GM12878 (cell line): Measurements from ENCODE around the gene ADPRHL1. TPM values are rescaled to one million over a fixed set of nuclear protein-coding genes. Genes with fewer than 3 reads are reported as not detected.

Experiments
- ATAC-seq: fragments of 200-7000 bp; cut with Tn5 transposase; 3 replicates; pipeline ENCODE4 v1.9.1; 2020; ENCODE audit warnings: mild to moderate bottlenecking, moderate library complexity
- BruUV-seq: library from RNA; stranded (reverse); fragments of 400-500 nt; replicated peaks from 2 replicates; lab custom pipeline; 2021; lab: Mats Ljungman, UMichigan
- CTCF ChIA-PET: fragments of 300-600 bp; sonication (Branson Sonifier 250); formaldehyde crosslinking; extraction: SDS; loops from one replicate; lab custom pipeline; 2021; ENCODE audit warnings: inconsistent platforms; lab: Yijun Ruan, JAX
- POLR2A ChIA-PET: fragments of 350-600 bp; formaldehyde crosslinking; extraction: SDS; loops from one replicate; lab custom pipeline; 2021; ENCODE audit warnings: inconsistent platforms; lab: Charles Lee
- RAD21 ChIA-PET: fragments of 300-600 bp; sonication (Branson Sonifier 250); formaldehyde crosslinking; loops from one replicate; lab custom pipeline; 2023; ENCODE audit warnings: antibody characterized with exemption; ENCODE audit not compliant: unreplicated experiment; lab: Charles Lee
- SMC1A ChIA-PET: fragments of 300-600 bp; sonication (Branson Sonifier 250); formaldehyde crosslinking; loops from one replicate; lab custom pipeline; 2023; ENCODE audit not compliant: unreplicated experiment, uncharacterized antibody; lab: Charles Lee
- DNase-seq: peaks from one replicate; pipeline ENCODE4 v3.0.0-alpha.2; 2011; ENCODE audit warnings: low read depth, low spot score
- FAIRE-seq: peaks from 3 replicates; lab custom pipeline; 2011; peaks lifted over from hg19 to GRCh38; lab: Jason Lieb, UNC
- H2AFZ ChIP-seq: 2 replicates; pipeline ENCODE4 v1.6.0; 2011; ENCODE audit warnings: low read depth, low read length, control low read depth; ENCODE audit not compliant: control insufficient read depth
- H3K27ac ChIP-seq: 2 replicates; pipeline ENCODE4 v1.5.1; 2011; ENCODE audit warnings: control low read depth; ENCODE audit not compliant: control insufficient read depth, insufficient read depth
- H3K27me3 ChIP-seq, 2 experiments: replicated peaks in 1 of 2; 2 replicates each; pipeline versions ENCODE4 v1.6.0 to v1.6.1; 2011; ENCODE audit warnings: low read length in 1 of 2; ENCODE audit not compliant: control insufficient read depth in 2 of 2, insufficient read depth in 2 of 2
- H3K36me3 ChIP-seq, 2 experiments: 2 replicates each; pipeline ENCODE4 v1.5.1; 2011; ENCODE audit warnings: low read length in 1 of 2; ENCODE audit not compliant: control insufficient read depth in 2 of 2, insufficient read depth in 2 of 2
- H3K4me1 ChIP-seq: 2 replicates; pipeline ENCODE4 v1.6.1; 2011; ENCODE audit warnings: mild to moderate bottlenecking, low read length, moderate library complexity, mixed read lengths; ENCODE audit not compliant: control insufficient read depth, insufficient read depth
- H3K4me2 ChIP-seq: 2 replicates; pipeline ENCODE4 v1.6.0; 2011; ENCODE audit warnings: control low read depth; ENCODE audit not compliant: control insufficient read depth, insufficient read depth
- H3K4me3 ChIP-seq: fragments of 200-600 bp; sonication (generic); 2 replicates; pipeline ENCODE4 v1.5.1; 2016
- H3K79me2 ChIP-seq: 2 replicates; pipeline ENCODE4 v1.6.0; 2011; ENCODE audit warnings: low read length; ENCODE audit not compliant: control insufficient read depth, insufficient read depth
- H3K9ac ChIP-seq: 2 replicates; pipeline ENCODE4 v1.8.0; 2011; ENCODE audit warnings: low read length, control low read depth, mixed read lengths; ENCODE audit not compliant: control insufficient read depth, insufficient read depth
- H3K9me3 ChIP-seq: replicated peaks from 3 replicates; pipeline ENCODE4 v1.5.1; 2011; ENCODE audit warnings: mild to moderate bottlenecking, low read length; ENCODE audit not compliant: control insufficient read depth, insufficient read depth
- H4K20me1 ChIP-seq: 2 replicates; pipeline ENCODE4 v1.6.0; 2011; ENCODE audit not compliant: control insufficient read depth, insufficient read depth
- STAT3 ChIP-seq: IDR thresholded peaks from 2 replicates; pipeline ENCODE4 v1.6.1; 2011; ENCODE audit warnings: low read depth, low read length, improper control_type of control experiment
- ZNF217 ChIP-seq: fragments of 450-650 bp; IDR thresholded peaks from 2 replicates; pipeline ENCODE4 v1.6.1; 2017; ENCODE audit warnings: antibody characterized with exemption, mild to moderate bottlenecking
- WGBS: methylation state at CpG from one replicate; pipeline ENCODE4 v1.1.6; 2016; ENCODE audit warnings: low lambda C conversion rate; ENCODE audit not compliant: insufficient replicate concordance, insufficient coverage; ENCODE audit errors: missing lambda C conversion rate; 5-methylcytosine and 5-hydroxymethylcytosine counted together
- in situ Hi-C: fragments of 300-500 bp; cut with MboI; formaldehyde crosslinking; loops from 9 replicates; pipeline ENCODE4 v1.14.3; 2018; ENCODE audit warnings: mixed read lengths
- intact Hi-C: fragments of 100-400 bp; cut with micrococcal nuclease; formaldehyde crosslinking; loops from one replicate; pipeline ENCODE4 v1.14.2; 2022; ENCODE audit not compliant: unreplicated experiment
- polyA plus RNA-seq, 11 experiments: library from polyadenylated mRNA; depleted of rRNA in 4 of 11; unstranded in 6 of 11; stranded (reverse) in 5 of 11; fragments of >200 nt; fragmentation: Nextera tagmentation in 4 of 11; fragmentation: Illumina TruSeq in 1 of 11; extraction: Ambion mirVana in 4 of 11; extraction: Trizol in 1 of 11; gene quantifications; 1 replicate in 1 of 11; 2 replicates in 10 of 11; pipeline versions ENCODE4 v1.2.1 to v1.2.3, GENCODE V29; 2011 to 2016; ENCODE audit warnings: inconsistent platforms in 2 of 11, missing spikeins in 2 of 11, low read depth in 1 of 11
- total RNA-seq, 4 experiments: library from RNA; depleted of rRNA in 3 of 4; stranded (reverse); fragments of >200 nt in 3 of 4; fragmentation: Illumina TruSeq in 1 of 4; extraction: Trizol in 1 of 4; gene quantifications; 2 replicates each; pipeline versions ENCODE4 v1.2.1 to v1.2.3, GENCODE V29; 2013 to 2021
- TF ChIP-seq, protein P1 (sequence below): fragments of 450-650 bp; IDR thresholded peaks from 2 replicates; pipeline ENCODE4 v1.6.1; 2017; ENCODE audit warnings: antibody characterized with exemption, mild to moderate bottlenecking, moderate library complexity

Gene ADPRHL1
- total and polyA plus RNA-seq, 10 of the 15 experiments (the other 5 are each of a cell fraction or from before 2014, with no cell fraction given), result 0.05 to 1.9 (median 1.0) TPM

DNA sequence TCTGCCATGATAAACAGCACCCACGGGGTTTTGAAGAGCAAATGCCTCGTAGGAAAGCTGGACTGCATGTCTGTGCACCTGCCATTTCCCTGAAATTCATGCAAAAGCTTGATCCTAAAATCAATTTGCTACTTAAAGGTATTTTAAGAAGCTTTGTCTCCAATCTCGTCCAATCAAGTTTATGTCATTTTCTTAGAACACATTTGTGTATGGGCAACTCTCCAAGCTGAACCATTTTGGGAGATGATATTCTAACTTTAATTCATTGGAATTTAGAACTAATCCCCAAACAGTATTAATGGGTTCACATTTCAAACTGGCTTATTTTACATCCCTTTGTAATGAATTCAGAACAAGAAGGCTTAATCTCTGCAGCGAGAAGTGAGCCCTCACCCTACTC is 822 bp downstream of the ADPRHL1 start:
- no peaks in the 10 kb centered on the region for H4K20me1 ChIP-seq
- no peaks in the 10 kb centered on the region for H3K27me3 ChIP-seq
- no TSS peak for BruUV-seq
- H3K4me2 ChIP-seq, result no peak overlapping the region
- CTCF ChIA-PET, result interaction anchor here (1.6 to 1.8 kb wide), 3 partner anchors 14 to 510 kb away, joined by 3 to 9 read pairs (median 5); no protein-coding TSS in a partner anchor
- intact Hi-C loops, result loop anchor here (5.0 kb wide), 1 partner anchor 510 kb away; no protein-coding TSS in a partner anchor
- in situ Hi-C loops, result no loop called here
- RAD21 ChIA-PET, result no interaction called here
- POLR2A ChIA-PET, result no interaction called here
- no peaks in the 10 kb centered on the region; the same call in 2 of the 3 replicates for H3K9me3 ChIP-seq
- H3K79me2 ChIP-seq, result no peaks in the 10 kb centered on the region
- no peak overlapping the region for H3K9ac ChIP-seq
- DNase-seq (no peak), FAIRE-seq (no peak), ATAC-seq (no peak)
- WGBS, result 94% methylated on average over 4 of the region's 4 CpGs
- no peak overlapping the region for H3K27ac ChIP-seq
- H3K4me1 ChIP-seq, result no peaks in the 10 kb centered on the region
- TF ChIP-seq STAT3, result no peak
- TF ChIP-seq, protein P1, sequence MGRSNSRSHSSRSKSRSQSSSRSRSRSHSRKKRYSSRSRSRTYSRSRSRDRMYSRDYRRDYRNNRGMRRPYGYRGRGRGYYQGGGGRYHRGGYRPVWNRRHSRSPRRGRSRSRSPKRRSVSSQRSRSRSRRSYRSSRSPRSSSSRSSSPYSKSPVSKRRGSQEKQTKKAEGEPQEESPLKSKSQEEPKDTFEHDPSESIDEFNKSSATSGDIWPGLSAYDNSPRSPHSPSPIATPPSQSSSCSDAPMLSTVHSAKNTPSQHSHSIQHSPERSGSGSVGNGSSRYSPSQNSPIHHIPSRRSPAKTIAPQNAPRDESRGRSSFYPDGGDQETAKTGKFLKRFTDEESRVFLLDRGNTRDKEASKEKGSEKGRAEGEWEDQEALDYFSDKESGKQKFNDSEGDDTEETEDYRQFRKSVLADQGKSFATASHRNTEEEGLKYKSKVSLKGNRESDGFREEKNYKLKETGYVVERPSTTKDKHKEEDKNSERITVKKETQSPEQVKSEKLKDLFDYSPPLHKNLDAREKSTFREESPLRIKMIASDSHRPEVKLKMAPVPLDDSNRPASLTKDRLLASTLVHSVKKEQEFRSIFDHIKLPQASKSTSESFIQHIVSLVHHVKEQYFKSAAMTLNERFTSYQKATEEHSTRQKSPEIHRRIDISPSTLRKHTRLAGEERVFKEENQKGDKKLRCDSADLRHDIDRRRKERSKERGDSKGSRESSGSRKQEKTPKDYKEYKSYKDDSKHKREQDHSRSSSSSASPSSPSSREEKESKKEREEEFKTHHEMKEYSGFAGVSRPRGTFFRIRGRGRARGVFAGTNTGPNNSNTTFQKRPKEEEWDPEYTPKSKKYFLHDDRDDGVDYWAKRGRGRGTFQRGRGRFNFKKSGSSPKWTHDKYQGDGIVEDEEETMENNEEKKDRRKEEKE, result no peak
- SMC1A ChIA-PET, result interaction anchor here (1.3 to 1.9 kb wide), 2 partner anchors 10 to 41 kb away, joined by 4 read pairs; no protein-coding TSS in a partner anchor
- H3K36me3 ChIP-seq, result peaks cover 4 to 9% of the 10 kb centered on the region in 2 experiments; a peak in 3 of 4 replicates
- no peak overlapping the region for H3K4me3 ChIP-seq
- no peak overlapping the region for H2AFZ ChIP-seq

- FAIRE-seq (no peak), DNase-seq (no peak), ATAC-seq (no peak)
- no TSS peak for BruUV-seq
- Histone ChIP-seq H3K36me3 (peaks cover 4 to 8% of the 10 kb centered on the region in 2 experiments; a peak in 3 of 4 replicates), H3K27ac (no peak overlapping the region), H4K20me1 (no peaks in the 10 kb centered on the region), H3K4me1 (no peaks in the 10 kb centered on the region), H3K9ac (no peak overlapping the region), H3K4me2 (no peak overlapping the region), H3K9me3 (no peaks in the 10 kb centered on the region; the same call in 2 of the 3 replicates), H3K4me3 (no peak overlapping the region), H3K79me2 (no peaks in the 10 kb centered on the region), H3K27me3 (no peaks in the 10 kb centered on the region), H2AFZ (no peak overlapping the region)
- ChIA-PET SMC1A (interaction anchor here (1.3 to 1.9 kb wide), 2 partner anchors 11 to 41 kb away, joined by 4 read pairs; no protein-coding TSS in a partner anchor), POLR2A (no interaction called here), CTCF (interaction anchor here (1.6 to 1.8 kb wide), 4 partner anchors 15 to 509 kb away, joined by 3 to 9 read pairs (median 4); no protein-coding TSS in a partner anchor), RAD21 (no interaction called here)
- in situ Hi-C loops (no loop called here), intact Hi-C loops (loop anchor here (5.0 kb wide), 1 partner anchor 510 kb away; no protein-coding TSS in a partner anchor)
- TF ChIP-seq ZNF217, result no peak
- 95% methylated on average over 24 of the region's 24 CpGs for WGBS
These were observed 1.3 kb downstream of the ADPRHL1 start for GRCh38 chr13:113451951-113452421.
